GM19372 (cell line): Measurements from ENCODE around the gene MAGEB16.

Experiments
- ATAC-seq: cut with Tn5 transposase; IDR thresholded peaks from one replicate; pipeline ENCODE4 v1.9.1; 2021; ENCODE audit warnings: mild to moderate bottlenecking, low read depth, moderate library complexity; ENCODE audit not compliant: unreplicated experiment

MAGEB16 gene

DNA sequence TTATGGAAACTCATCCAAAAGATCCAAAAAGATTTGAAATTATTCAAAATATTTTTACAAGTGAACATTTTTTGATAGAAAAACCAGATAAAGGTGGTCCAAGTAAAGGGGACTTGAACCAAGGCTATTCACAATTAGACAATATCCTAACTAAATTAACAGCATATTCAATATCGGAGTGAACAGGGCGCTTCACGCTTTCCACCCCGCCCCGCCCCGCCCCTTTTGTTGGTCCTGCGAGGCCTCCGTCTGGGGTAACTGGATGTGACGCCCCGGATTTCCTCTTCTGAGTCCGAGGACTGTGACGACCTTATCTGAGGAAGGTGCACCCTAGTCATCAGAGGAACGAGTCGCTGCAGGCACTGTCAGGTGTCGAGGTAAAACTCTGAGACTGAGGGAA is at the start of gene MAGEB16:
Gene MAGEB16, plus strand, starts transcription at position 301 of the 400 bp plus-strand sequence. CDS start 3,855 bp downstream, outside the sequence.
- no peak for ATAC-seq

DNA sequence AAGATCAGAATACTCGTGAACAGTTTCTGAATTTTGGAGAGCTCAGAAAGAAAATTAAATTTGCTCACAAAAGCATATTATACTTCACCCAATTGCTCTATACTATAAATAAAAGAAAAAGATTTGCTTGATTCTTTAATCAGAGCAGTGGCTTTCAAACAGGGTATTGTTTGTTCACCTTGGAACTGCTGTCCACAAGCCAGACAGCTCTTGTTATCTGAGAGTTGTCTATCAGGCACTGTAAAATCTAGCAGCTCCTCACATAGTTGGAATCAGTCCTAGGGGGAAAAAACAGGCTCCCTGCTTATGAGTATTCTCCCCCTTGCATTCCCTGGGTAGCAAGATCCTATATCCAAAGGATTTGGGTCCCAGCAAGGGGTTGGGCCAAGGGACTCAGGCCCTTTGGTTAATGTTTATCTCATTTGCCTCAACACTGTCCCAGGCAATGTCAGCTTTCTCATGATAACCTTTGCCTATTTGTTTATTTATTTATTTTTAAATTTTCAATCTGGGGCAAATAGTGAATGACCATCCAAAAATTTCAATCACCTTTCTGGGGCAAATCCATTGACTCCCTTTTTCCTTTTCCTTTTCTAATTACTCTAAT is 24.1 kb upstream of the MAGEB16 start:
- ATAC-seq, result no peak

DNA sequence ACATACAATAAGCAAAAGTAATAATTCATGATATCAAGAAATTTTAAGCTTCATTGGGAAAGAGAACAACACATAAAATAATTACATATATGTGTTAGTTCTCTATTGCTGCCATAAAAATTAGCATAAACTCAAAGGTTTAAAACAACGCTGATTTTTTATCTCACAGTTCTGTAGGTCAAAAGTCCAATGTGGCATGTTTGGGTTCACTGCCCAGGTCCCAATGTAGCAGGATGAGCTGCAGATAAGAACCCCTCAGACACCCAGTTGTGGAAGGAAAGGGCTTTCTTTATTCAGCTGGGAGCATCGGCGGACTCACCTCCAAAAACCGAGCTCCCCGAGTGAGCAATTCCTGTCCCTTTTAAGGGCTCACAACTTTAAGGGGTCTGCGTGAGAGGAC is 13.1 kb upstream of the MAGEB16 start:
- no peak for ATAC-seq

DNA sequence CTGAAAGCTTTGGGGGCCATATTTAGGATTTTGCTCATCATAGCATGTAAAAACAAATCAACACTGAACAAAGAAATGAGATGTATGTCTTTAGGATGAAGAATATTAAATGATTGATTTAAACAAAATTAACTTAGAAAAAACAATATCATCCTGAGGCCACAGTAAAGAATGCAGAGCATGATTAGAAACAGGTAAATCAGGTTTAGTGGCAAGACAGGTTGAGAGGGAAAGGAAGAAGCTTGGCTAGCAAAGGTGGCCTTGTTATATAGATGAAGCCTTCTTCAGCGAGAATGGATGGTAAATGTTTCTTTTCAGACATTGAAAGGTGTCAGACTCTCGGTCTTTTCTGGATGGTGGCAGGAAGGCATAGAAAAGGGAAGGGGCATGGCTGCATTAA is 11.9 kb upstream of the MAGEB16 start:
- no peak for ATAC-seq

DNA sequence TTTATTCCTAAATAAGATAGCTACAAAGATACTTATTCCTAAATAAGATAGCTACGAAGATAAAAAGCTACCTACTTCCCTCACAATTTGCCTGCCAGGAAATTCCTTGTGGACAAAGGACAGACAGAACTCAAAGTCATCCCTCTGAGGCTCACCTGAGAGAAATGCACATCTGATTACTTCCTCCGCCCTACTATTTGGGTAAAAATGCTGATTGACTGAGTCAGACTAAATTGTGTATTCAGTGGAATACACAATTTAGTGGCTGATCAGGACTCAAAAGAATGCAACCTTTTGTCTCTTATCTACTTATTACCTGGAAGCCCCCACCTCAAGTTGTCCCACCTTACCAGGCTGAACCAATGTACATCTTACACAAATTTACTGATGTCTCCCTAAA is 10.3 kb upstream of the MAGEB16 start:
- ATAC-seq, result no peak

DNA sequence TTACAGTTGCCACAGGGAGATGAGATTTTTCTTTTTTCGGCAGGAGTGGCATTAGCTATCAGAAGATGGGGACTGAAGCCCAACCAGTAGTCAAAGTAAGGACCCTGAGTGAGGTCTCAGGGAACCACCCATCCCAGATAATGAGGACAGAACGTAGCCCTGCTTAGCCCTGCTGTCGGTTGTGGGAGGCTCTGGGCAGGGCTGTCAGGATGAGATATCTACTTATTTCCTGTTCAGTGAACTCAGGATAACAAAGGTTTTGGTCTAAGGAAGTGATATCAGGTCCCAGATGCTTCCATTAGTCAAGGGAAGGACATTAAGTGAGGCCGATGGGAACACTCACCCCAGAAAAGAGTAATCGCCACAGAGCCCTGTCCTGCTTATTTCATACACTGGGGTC is 2.3 kb downstream of the MAGEB16 start:
- no peak for ATAC-seq

DNA sequence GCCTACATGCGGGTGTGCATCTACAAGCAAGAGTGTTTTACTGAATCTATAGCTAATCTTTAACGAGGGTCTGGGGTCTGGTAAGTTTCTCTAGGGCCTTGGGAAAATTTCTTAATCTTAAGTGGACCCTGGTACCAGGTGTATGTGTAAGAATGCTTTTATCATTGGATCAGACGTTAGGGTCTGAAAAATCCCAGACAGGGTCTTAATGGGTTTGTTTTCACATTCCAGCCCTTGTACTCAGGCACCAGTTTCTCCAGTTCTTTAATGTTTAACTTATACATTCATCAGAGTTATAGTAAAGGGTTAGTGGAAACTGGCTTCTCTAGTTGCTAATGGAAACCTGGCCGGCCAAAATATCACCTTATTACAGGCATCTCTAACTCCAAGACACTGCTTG is 11.6 kb downstream of the MAGEB16 start:
- no peak for ATAC-seq

DNA sequence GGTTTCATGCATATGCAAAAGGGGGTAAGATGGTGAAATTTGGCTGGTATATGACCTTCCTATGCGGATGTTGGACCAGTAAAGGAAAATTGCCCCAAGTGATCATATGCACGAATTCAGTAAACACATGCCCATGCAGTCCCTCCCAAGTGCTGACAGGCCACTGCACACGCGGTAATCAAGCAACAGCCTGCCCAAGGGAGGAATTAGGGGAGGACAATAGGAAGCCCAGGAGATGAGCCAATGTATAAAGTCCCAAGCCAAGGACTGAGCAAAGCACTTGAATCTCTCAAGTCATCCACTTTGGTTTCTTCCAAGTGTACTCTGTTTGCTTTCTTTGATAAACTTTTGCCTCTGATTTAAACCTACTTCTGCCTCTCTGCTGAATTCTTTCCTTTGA is 21.1 kb downstream of the MAGEB16 start:
- ATAC-seq, result no peak

DNA sequence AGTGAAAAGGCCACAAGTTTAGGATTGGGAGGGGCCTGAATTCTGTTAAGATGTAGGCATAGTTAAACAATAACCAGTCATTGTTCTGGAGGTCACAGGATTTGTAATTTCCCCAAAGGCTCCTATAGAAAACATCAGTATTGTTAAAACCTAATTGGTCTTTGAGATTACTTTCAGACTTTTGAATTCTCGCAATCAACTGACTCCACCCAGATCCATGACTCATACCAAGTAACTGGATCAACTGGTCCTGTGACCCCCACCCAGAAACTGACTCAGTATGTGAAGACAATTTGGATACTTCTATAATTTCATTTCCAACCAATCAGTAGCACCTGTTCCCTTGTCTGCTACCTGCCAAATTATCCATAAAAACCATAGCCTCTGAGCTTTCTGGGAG is 28.4 kb downstream of the MAGEB16 start:
- ATAC-seq, result no peak

DNA sequence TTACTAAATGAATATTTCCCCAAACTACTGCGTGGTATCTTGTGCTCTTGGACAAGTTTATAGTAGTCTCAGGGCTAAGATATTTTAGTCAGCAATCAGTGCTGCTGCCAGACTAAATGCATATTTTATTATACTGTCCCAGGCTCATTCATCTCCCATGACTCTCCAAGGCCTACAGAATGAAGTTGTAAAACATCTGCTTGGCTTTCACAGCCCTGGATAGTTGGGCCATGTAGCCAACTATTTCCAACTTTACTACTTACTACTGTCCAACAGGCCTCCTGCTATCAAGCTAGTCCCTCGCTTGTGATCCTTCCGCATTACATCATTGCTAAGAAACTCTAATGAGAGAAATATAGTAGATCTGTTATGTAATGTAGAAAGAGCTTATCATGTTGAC is 31.4 kb downstream of the MAGEB16 start:
- ATAC-seq, result no peak

DNA sequence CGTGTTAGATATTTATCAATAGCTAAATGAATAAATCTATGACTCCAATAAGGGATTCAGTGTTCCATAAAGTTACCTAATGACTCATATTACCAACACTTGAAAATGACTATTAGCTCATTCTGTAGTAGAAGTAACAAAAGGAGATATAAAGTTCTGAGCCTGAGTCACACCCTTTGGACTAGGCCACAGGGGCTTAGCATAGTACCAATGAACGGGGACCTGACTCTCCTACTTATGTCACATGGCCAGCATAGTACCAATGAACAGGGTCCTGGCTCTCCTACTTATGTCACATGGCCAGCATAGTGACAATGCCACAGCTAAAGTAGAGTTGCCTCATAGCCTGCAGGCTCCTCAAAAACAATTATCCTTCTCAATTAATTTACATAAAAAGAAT is 43.7 kb downstream of the MAGEB16 start:
- no peak for ATAC-seq

DNA sequence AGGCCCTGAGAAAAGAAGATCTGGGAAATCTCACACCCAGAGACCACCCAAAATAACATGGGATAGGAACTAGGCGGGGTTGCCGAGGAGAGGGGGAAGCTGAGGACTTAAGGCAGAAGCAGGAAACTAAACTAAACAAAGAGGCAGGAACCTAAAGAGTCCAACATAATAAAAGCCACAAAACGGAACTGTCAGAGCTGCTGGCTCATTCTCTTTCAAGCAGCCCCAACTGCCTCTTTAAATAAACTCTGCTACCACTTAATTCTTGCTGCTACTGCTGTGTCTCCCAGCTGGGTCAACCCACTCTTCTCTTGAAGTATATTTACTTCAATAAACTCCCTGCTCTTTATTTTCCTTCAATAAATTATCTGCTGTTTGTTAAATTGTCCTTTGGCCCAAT is 44.5 kb downstream of the MAGEB16 start:
- no peak for ATAC-seq

DNA sequence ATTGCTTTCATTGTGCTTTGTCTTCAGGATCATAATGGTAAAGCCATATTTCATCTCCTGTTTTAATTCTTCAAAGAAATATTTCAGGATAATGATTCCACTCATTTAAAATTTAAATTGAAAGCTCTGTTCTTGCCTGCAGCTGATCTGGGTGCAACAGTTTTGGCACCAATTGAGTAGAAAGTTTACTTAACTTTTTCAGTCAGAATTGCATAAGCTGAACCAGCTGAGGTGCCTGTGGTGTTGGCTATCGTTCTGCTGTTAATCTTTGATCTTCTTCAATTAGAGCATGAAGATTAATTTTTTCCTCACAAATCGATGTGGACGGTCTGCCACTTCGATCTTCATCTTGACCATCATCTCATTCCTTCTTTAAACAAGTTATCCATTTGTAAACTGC is 49.6 kb downstream of the MAGEB16 start:
- no peak for ATAC-seq
